ENCODE data around the gene RNASE4. TPM values are rescaled to one million over a fixed set of nuclear protein-coding genes. Genes with fewer than 3 reads are reported as not detected.
A peak's percentile ranks its signal among the peaks of the same experiment; 100 is the strongest.

The RNASE4 gene
- total and polyA plus RNA-seq, 2 experiments from 2014 or later: 0.29 to 2.0 TPM

- ATAC-seq: peak; percentile 86
- Histone ChIP-seq H4K20me1 (replicated peaks; ENCODE audit: insufficient read depth) (no peaks in the 10 kb centered on the region), H3K4me2 (no peak overlapping the region), H3K9me2 (ENCODE audit: insufficient read depth) (no peaks in the 10 kb centered on the region; the same call in 1 of the 2 replicates), H3K36me3 (ENCODE audit: insufficient read depth) (no peaks in the 10 kb centered on the region), H3K79me2 (replicated peaks; ENCODE audit: insufficient read depth) (no peaks in the 10 kb centered on the region), H2AFZ (no peak overlapping the region; the same call in 1 of the 2 replicates), H3K27me3 (ENCODE audit: insufficient read depth) (no peaks in the 10 kb centered on the region), H3F3A (replicated peaks; ENCODE audit: low read depth) (no peaks in the 10 kb centered on the region), H3K4me3 (no peak overlapping the region), H3K27ac (ENCODE audit: low read depth) (no peak overlapping the region), H3K4me1 (ENCODE audit: insufficient read depth) (peaks cover 11% of the 10 kb centered on the region; the same call in 1 of the 2 replicates)
- peak; percentile 25 for DNase-seq (ENCODE audit: low spot score)
- Mint-ChIP-seq H3K36me3 (ENCODE audit: low read depth) (no peaks in the 10 kb centered on the region), H3K4me3 (no peak overlapping the region), H3K9me3 (no peaks in the 10 kb centered on the region; the same call in 2 of the 3 replicates), H3K4me1 (peaks cover 17% of the 10 kb centered on the region), H3K27me3 (ENCODE audit: insufficient read depth, low read depth, poor library complexity) (peaks cover 5% of the 10 kb centered on the region), H3K27ac (no peak overlapping the region)
- TF ChIP-seq EZH2 (IDR thresholded peaks at IDR 0.05; ENCODE audit: low read depth, unreplicated experiment): no peak
- TF ChIP-seq, protein P1, sequence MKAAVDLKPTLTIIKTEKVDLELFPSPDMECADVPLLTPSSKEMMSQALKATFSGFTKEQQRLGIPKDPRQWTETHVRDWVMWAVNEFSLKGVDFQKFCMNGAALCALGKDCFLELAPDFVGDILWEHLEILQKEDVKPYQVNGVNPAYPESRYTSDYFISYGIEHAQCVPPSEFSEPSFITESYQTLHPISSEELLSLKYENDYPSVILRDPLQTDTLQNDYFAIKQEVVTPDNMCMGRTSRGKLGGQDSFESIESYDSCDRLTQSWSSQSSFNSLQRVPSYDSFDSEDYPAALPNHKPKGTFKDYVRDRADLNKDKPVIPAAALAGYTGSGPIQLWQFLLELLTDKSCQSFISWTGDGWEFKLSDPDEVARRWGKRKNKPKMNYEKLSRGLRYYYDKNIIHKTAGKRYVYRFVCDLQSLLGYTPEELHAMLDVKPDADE (IDR thresholded peaks at IDR 0.05): no peak
- no peak for TF ChIP-seq ZNF331 (CRISPR knock-in tag; IDR thresholded peaks at IDR 0.05; ENCODE audit: low read depth)
- TF ChIP-seq, protein P2, sequence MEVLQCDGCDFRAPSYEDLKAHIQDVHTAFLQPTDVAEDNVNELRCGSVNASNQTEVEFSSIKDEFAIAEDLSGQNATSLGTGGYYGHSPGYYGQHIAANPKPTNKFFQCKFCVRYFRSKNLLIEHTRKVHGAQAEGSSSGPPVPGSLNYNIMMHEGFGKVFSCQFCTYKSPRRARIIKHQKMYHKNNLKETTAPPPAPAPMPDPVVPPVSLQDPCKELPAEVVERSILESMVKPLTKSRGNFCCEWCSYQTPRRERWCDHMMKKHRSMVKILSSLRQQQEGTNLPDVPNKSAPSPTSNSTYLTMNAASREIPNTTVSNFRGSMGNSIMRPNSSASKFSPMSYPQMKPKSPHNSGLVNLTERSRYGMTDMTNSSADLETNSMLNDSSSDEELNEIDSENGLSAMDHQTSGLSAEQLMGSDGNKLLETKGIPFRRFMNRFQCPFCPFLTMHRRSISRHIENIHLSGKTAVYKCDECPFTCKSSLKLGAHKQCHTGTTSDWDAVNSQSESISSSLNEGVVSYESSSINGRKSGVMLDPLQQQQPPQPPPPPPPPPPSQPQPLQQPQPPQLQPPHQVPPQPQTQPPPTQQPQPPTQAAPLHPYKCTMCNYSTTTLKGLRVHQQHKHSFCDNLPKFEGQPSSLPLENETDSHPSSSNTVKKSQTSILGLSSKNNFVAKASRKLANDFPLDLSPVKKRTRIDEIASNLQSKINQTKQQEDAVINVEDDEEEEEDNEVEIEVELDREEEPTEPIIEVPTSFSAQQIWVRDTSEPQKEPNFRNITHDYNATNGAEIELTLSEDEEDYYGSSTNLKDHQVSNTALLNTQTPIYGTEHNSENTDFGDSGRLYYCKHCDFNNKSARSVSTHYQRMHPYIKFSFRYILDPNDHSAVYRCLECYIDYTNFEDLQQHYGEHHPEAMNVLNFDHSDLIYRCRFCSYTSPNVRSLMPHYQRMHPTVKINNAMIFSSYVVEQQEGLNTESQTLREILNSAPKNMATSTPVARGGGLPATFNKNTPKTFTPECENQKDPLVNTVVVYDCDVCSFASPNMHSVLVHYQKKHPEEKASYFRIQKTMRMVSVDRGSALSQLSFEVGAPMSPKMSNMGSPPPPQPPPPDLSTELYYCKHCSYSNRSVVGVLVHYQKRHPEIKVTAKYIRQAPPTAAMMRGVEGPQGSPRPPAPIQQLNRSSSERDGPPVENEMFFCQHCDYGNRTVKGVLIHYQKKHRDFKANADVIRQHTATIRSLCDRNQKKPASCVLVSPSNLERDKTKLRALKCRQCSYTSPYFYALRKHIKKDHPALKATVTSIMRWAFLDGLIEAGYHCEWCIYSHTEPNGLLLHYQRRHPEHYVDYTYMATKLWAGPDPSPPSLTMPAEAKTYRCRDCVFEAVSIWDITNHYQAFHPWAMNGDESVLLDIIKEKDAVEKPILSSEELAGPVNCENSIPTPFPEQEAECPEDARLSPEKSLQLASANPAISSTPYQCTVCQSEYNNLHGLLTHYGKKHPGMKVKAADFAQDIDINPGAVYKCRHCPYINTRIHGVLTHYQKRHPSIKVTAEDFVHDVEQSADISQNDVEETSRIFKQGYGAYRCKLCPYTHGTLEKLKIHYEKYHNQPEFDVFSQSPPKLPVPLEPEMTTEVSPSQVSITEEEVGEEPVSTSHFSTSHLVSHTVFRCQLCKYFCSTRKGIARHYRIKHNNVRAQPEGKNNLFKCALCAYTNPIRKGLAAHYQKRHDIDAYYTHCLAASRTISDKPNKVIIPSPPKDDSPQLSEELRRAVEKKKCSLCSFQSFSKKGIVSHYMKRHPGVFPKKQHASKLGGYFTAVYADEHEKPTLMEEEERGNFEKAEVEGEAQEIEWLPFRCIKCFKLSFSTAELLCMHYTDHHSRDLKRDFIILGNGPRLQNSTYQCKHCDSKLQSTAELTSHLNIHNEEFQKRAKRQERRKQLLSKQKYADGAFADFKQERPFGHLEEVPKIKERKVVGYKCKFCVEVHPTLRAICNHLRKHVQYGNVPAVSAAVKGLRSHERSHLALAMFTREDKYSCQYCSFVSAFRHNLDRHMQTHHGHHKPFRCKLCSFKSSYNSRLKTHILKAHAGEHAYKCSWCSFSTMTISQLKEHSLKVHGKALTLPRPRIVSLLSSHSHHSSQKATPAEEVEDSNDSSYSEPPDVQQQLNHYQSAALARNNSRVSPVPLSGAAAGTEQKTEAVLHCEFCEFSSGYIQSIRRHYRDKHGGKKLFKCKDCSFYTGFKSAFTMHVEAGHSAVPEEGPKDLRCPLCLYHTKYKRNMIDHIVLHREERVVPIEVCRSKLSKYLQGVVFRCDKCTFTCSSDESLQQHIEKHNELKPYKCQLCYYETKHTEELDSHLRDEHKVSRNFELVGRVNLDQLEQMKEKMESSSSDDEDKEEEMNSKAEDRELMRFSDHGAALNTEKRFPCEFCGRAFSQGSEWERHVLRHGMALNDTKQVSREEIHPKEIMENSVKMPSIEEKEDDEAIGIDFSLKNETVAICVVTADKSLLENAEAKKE (CRISPR knock-in tag; IDR thresholded peaks at IDR 0.05): no peak
- TF ChIP-seq, protein P3, sequence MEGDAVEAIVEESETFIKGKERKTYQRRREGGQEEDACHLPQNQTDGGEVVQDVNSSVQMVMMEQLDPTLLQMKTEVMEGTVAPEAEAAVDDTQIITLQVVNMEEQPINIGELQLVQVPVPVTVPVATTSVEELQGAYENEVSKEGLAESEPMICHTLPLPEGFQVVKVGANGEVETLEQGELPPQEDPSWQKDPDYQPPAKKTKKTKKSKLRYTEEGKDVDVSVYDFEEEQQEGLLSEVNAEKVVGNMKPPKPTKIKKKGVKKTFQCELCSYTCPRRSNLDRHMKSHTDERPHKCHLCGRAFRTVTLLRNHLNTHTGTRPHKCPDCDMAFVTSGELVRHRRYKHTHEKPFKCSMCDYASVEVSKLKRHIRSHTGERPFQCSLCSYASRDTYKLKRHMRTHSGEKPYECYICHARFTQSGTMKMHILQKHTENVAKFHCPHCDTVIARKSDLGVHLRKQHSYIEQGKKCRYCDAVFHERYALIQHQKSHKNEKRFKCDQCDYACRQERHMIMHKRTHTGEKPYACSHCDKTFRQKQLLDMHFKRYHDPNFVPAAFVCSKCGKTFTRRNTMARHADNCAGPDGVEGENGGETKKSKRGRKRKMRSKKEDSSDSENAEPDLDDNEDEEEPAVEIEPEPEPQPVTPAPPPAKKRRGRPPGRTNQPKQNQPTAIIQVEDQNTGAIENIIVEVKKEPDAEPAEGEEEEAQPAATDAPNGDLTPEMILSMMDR (conservative IDR thresholded peaks at IDR 0.05; ENCODE audit: low read depth in 2 of 2): no peak
- no peak for TF ChIP-seq JUNB (IDR thresholded peaks at IDR 0.05; ENCODE audit: unreplicated experiment)
- no peak for TF ChIP-seq CREB1 (CRISPR knock-in tag; IDR thresholded peaks at IDR 0.05; ENCODE audit: low read depth)
- TF ChIP-seq, protein P4, sequence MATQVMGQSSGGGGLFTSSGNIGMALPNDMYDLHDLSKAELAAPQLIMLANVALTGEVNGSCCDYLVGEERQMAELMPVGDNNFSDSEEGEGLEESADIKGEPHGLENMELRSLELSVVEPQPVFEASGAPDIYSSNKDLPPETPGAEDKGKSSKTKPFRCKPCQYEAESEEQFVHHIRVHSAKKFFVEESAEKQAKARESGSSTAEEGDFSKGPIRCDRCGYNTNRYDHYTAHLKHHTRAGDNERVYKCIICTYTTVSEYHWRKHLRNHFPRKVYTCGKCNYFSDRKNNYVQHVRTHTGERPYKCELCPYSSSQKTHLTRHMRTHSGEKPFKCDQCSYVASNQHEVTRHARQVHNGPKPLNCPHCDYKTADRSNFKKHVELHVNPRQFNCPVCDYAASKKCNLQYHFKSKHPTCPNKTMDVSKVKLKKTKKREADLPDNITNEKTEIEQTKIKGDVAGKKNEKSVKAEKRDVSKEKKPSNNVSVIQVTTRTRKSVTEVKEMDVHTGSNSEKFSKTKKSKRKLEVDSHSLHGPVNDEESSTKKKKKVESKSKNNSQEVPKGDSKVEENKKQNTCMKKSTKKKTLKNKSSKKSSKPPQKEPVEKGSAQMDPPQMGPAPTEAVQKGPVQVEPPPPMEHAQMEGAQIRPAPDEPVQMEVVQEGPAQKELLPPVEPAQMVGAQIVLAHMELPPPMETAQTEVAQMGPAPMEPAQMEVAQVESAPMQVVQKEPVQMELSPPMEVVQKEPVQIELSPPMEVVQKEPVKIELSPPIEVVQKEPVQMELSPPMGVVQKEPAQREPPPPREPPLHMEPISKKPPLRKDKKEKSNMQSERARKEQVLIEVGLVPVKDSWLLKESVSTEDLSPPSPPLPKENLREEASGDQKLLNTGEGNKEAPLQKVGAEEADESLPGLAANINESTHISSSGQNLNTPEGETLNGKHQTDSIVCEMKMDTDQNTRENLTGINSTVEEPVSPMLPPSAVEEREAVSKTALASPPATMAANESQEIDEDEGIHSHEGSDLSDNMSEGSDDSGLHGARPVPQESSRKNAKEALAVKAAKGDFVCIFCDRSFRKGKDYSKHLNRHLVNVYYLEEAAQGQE (IDR thresholded peaks at IDR 0.05; ENCODE audit: unreplicated experiment): no peak
Observed at GRCh38 chr14:20732477-20732876, 48.1 kb downstream of the RNASE4 start.
